Endodermal cell (in vitro differentiated cells): Measurements from ENCODE around the gene BRI3. TPM values are rescaled to one million over a fixed set of nuclear protein-coding genes. Genes with fewer than 3 reads are reported as not detected.

ENCODE experiments used
- DNase-seq: peaks from one replicate; pipeline ENCODE4 v3.0.0-alpha.2; 2017
- H3K27ac ChIP-seq: 2 replicates; pipeline ENCODE4 v1.5.1; 2013; ENCODE audit warnings: mild to moderate bottlenecking, low read depth, low read length, moderate library complexity
- H3K27me3 ChIP-seq: 2 replicates; pipeline ENCODE4 v1.6.1; 2013; ENCODE audit warnings: mild to moderate bottlenecking, low read length, moderate library complexity; ENCODE audit not compliant: insufficient read depth, control insufficient read depth, poor library complexity, severe bottlenecking
- H3K36me3 ChIP-seq: 2 replicates; pipeline ENCODE4 v1.7.0; 2013; ENCODE audit warnings: mild to moderate bottlenecking, low read length, moderate library complexity; ENCODE audit not compliant: control insufficient read depth, insufficient read depth
- H3K4me1 ChIP-seq: one replicate; pipeline ENCODE4 v1.7.0; 2013; ENCODE audit warnings: low read length; ENCODE audit not compliant: control insufficient read depth, insufficient read depth
- H3K4me3 ChIP-seq: 2 replicates; pipeline ENCODE4 v1.5.1; 2013; ENCODE audit warnings: mild to moderate bottlenecking, low read length, moderate library complexity
- H3K9ac ChIP-seq: 2 replicates; pipeline ENCODE4 v1.6.1; 2013; ENCODE audit warnings: mild to moderate bottlenecking, low read length, moderate library complexity; ENCODE audit not compliant: poor library complexity, severe bottlenecking; ENCODE audit errors: extremely low read depth
- H3K9me3 ChIP-seq: 2 replicates; pipeline ENCODE4 v1.6.1; 2013; ENCODE audit warnings: mild to moderate bottlenecking, low read length, moderate library complexity; ENCODE audit not compliant: control insufficient read depth
- H3K27ac Mint-ChIP-seq: 2 replicates; pipeline ENCODE4 v1.8.0; 2020; ENCODE audit warnings: mixed read lengths
- H3K27me3 Mint-ChIP-seq: 2 replicates; pipeline ENCODE4 v1.8.0; 2021; ENCODE audit warnings: mild to moderate bottlenecking, mixed read lengths; ENCODE audit not compliant: insufficient read depth
- H3K36me3 Mint-ChIP-seq: 2 replicates; pipeline ENCODE4 v1.8.0; 2020; ENCODE audit warnings: low read depth, mixed read lengths
- H3K4me1 Mint-ChIP-seq: 2 replicates; pipeline ENCODE4 v1.8.0; 2020; ENCODE audit warnings: mixed read lengths
- H3K4me3 Mint-ChIP-seq: 2 replicates; pipeline ENCODE4 v1.8.0; 2020; ENCODE audit warnings: mild to moderate bottlenecking, moderate library complexity, mixed read lengths
- H3K9me3 Mint-ChIP-seq: 2 replicates; pipeline ENCODE4 v1.8.0; 2020; ENCODE audit warnings: mild to moderate bottlenecking, mixed read lengths
- CTCF ChIP-seq: fragments of 200-600 bp; sonication (generic); conservative IDR thresholded peaks from 2 replicates; pipeline ENCODE4 v1.5.0; 2021; ENCODE audit warnings: antibody characterized with exemption, mild to moderate bottlenecking
- WGBS, 2 experiments: methylation state at CpG; one replicate each; pipeline versions ENCODE4 v1.1.5 to v1.1.7; 2013; ENCODE audit warnings: missing lambda C conversion rate in 2 of 2, mixed read lengths in 1 of 2; ENCODE audit not compliant: insufficient coverage in 1 of 2, insufficient read length in 1 of 2; 5-methylcytosine and 5-hydroxymethylcytosine counted together
- total RNA-seq, 2 donors: library from RNA; stranded (reverse); fragmentation: NEBNext Ultra II Directional in 1 of 2; extraction: Animal tissue kit (Norgen Biotek cat#: 25700) in 1 of 2; gene quantifications; 2 replicates in 1 of 2; 3 replicates in 1 of 2; pipeline ENCODE4 v1.2.1, GENCODE V29; 2021

Gene BRI3
- total RNA-seq, 2 donors from 2014 or later: 130 to 152 TPM

- no peak overlapping the region for H3K4me3 Mint-ChIP-seq
- H3K27ac ChIP-seq: no peak overlapping the region
- no peak for TF ChIP-seq CTCF
- H3K4me3 ChIP-seq: no peak overlapping the region
- no peak overlapping the region for H3K9ac ChIP-seq
- H3K36me3 ChIP-seq: no peaks in the 10 kb centered on the region
- no peaks in the 10 kb centered on the region for H3K27me3 ChIP-seq
- 83 to 100% methylated on average over 2 to 5 of the region's 5 CpGs for WGBS, 2 experiments
- no peaks in the 10 kb centered on the region for H3K9me3 ChIP-seq
- H3K36me3 Mint-ChIP-seq: no peaks in the 10 kb centered on the region
- H3K4me1 ChIP-seq: no peaks in the 10 kb centered on the region
- no peaks in the 10 kb centered on the region for H3K27me3 Mint-ChIP-seq
- H3K4me1 Mint-ChIP-seq: no peaks in the 10 kb centered on the region
- peak overlapping the region; percentile 17 for H3K27ac Mint-ChIP-seq
- no peak for DNase-seq
- no peaks in the 10 kb centered on the region for H3K9me3 Mint-ChIP-seq
Observed at GRCh38 chr7:98276241-98276761, 5.2 kb upstream of the BRI3 start.

- Histone ChIP-seq H3K36me3 (no peaks in the 10 kb centered on the region), H3K27me3 (no peaks in the 10 kb centered on the region), H3K9me3 (no peaks in the 10 kb centered on the region), H3K9ac (no peak overlapping the region), H3K4me1 (no peaks in the 10 kb centered on the region), H3K27ac (no peak overlapping the region), H3K4me3 (no peak overlapping the region)
- Mint-ChIP-seq H3K36me3 (peaks cover 6% of the 10 kb centered on the region), H3K27ac (no peak overlapping the region), H3K4me1 (peaks cover 9% of the 10 kb centered on the region), H3K9me3 (no peaks in the 10 kb centered on the region), H3K27me3 (no peaks in the 10 kb centered on the region), H3K4me3 (no peak overlapping the region)
- 89 to 91% methylated on average over 5 of the region's 5 CpGs for WGBS, 2 experiments
- DNase-seq: no peak
- no peak for TF ChIP-seq CTCF
Observed at GRCh38 chr7:98278408-98278807, 3.1 kb upstream of the BRI3 start.

- no peak overlapping the region for H3K4me3 Mint-ChIP-seq
- Histone ChIP-seq H3K27ac (no peak overlapping the region), H3K9me3 (no peaks in the 10 kb centered on the region), H3K36me3 (no peaks in the 10 kb centered on the region), H3K9ac (no peak overlapping the region), H3K4me3 (no peak overlapping the region), H3K4me1 (no peaks in the 10 kb centered on the region), H3K27me3 (no peaks in the 10 kb centered on the region)
- H3K27ac Mint-ChIP-seq: no peak overlapping the region
- peaks cover 6% of the 10 kb centered on the region for H3K36me3 Mint-ChIP-seq
- no peak for TF ChIP-seq CTCF
- H3K27me3 Mint-ChIP-seq: no peaks in the 10 kb centered on the region
- H3K9me3 Mint-ChIP-seq: no peaks in the 10 kb centered on the region
- H3K4me1 Mint-ChIP-seq: peaks cover 10% of the 10 kb centered on the region
- 79 to 90% methylated on average over 2 to 4 of the region's 4 CpGs for WGBS, 2 experiments
- no peak for DNase-seq
Observed at GRCh38 chr7:98278936-98279335, 2.5 kb upstream of the BRI3 start.
